WTC11 (cell line): Measurements from ENCODE around the gene KCNS3. TPM values are rescaled to one million over a fixed set of nuclear protein-coding genes. Genes with fewer than 3 reads are reported as not detected.

Source experiments
- ATAC-seq: fragments of 200-7000 bp; cut with Tn5 transposase; 2 replicates; pipeline ENCODE4 v1.10.0; 2021; ENCODE audit warnings: mild to moderate bottlenecking, moderate library complexity
- CTCF ChIA-PET: fragments of 300-600 bp; sonication (Branson Sonifier 250); formaldehyde crosslinking; loops from one replicate; lab custom pipeline; 2021; ENCODE audit warnings: antibody characterized with exemption; lab: Charles Lee
- POLR2A ChIA-PET: fragments of 350-600 bp; sonication (Branson Sonifier 250); formaldehyde crosslinking; loops from one replicate; lab custom pipeline; 2021; ENCODE audit warnings: antibody characterized with exemption; lab: Charles Lee
- DNase-seq: peaks from one replicate; pipeline ENCODE4 v3.0.0; 2021; ENCODE audit warnings: low spot score
- H3K27ac Mint-ChIP-seq: 2 replicates; pipeline ENCODE4 v1.8.0; 2021; ENCODE audit warnings: mixed read lengths
- H3K27me3 Mint-ChIP-seq: 2 replicates; pipeline ENCODE4 v1.8.0; 2021; ENCODE audit warnings: low read depth, mild to moderate bottlenecking, moderate library complexity, mixed read lengths
- H3K36me3 Mint-ChIP-seq: 2 replicates; pipeline ENCODE4 v1.8.0; 2021; ENCODE audit warnings: mixed read lengths
- H3K4me1 Mint-ChIP-seq: 2 replicates; pipeline ENCODE4 v1.8.0; 2022; ENCODE audit warnings: mixed read lengths
- H3K4me3 Mint-ChIP-seq: 2 replicates; pipeline ENCODE4 v1.8.0; 2021; ENCODE audit warnings: mild to moderate bottlenecking, moderate library complexity, mixed read lengths
- H3K9me3 Mint-ChIP-seq: 2 replicates; pipeline ENCODE4 v1.8.0; 2021; ENCODE audit warnings: mixed read lengths
- AR ChIP-seq: fragments of 250-450 bp; sonication (Bioruptor Pico); IDR thresholded peaks from 2 replicates; pipeline ENCODE4 v1.9.0; 2021; ENCODE audit warnings: mild to moderate bottlenecking
- CTCF ChIP-seq: fragments of 200-600 bp; IDR thresholded peaks from 2 replicates; pipeline ENCODE4 v1.8.0; 2022; ENCODE audit warnings: antibody characterized with exemption
- E2F1 ChIP-seq: sonication (generic); formaldehyde crosslinking; IDR thresholded peaks from 2 replicates; pipeline ENCODE4 v1.8.0; 2022; ENCODE audit warnings: mild to moderate bottlenecking, missing genetic modification reagents
- ESRRA ChIP-seq: sonication (generic); formaldehyde crosslinking; IDR thresholded peaks from 2 replicates; pipeline ENCODE4 v1.8.1; 2022; ENCODE audit warnings: mild to moderate bottlenecking, missing genetic modification reagents, borderline replicate concordance
- IRF1 ChIP-seq: sonication (generic); formaldehyde crosslinking; IDR thresholded peaks from 2 replicates; pipeline ENCODE4 v1.8.0; 2023; ENCODE audit warnings: missing genetic modification reagents
- NFATC4 ChIP-seq: fragments of 250-450 bp; sonication (Bioruptor Pico); IDR thresholded peaks from 2 replicates; pipeline ENCODE4 v1.9.0; 2021; ENCODE audit warnings: mild to moderate bottlenecking
- OVOL2 ChIP-seq: fragments of 250-450 bp; sonication (Bioruptor Pico); IDR thresholded peaks from 2 replicates; pipeline ENCODE4 v1.9.0; 2021; ENCODE audit warnings: mild to moderate bottlenecking, borderline replicate concordance
- SMAD3 ChIP-seq: sonication (generic); formaldehyde crosslinking; IDR thresholded peaks from 2 replicates; pipeline ENCODE4 v1.8.0; 2022; ENCODE audit warnings: missing genetic modification reagents, mild to moderate bottlenecking, borderline replicate concordance
- USF1 ChIP-seq: sonication (generic); formaldehyde crosslinking; IDR thresholded peaks from 2 replicates; pipeline ENCODE4 v1.8.0; 2022; ENCODE audit warnings: mild to moderate bottlenecking, missing genetic modification reagents
- ZMAT4 ChIP-seq: fragments of 250-450 bp; sonication (Bioruptor Pico); IDR thresholded peaks from 2 replicates; pipeline ENCODE4 v1.9.0; 2021; ENCODE audit warnings: mild to moderate bottlenecking
- ZNF219 ChIP-seq: sonication (generic); formaldehyde crosslinking; IDR thresholded peaks from 2 replicates; pipeline ENCODE4 v1.8.0; 2023; ENCODE audit warnings: missing genetic modification reagents, mild to moderate bottlenecking, borderline replicate concordance
- ZNF263 ChIP-seq: sonication (generic); formaldehyde crosslinking; IDR thresholded peaks from 2 replicates; pipeline ENCODE4 v1.8.1; 2022; ENCODE audit warnings: low read depth, mild to moderate bottlenecking, moderate library complexity, missing genetic modification reagents
- total RNA-seq: library from RNA; stranded (reverse); gene quantifications from 3 replicates; pipeline ENCODE4 v1.2.3, GENCODE V29; 2021

KCNS3 gene
- total RNA-seq, 1 experiment from 2014 or later, result 25.2 TPM

GRCh38 chr2:17892770-17893534 lies 14.5 kb downstream of the KCNS3 start (continued):
- TF ChIP-seq E2F1 (CRISPR knock-in tag) (no peak), AR (CRISPR knock-in tag) (no peak)
- TF ChIP-seq, all 79 proteins: peak for 2

- Mint-ChIP-seq H3K4me3 (no peak overlapping the region), H3K27me3 (no peaks in the 10 kb centered on the region), H3K4me1 (peaks cover 50% of the 10 kb centered on the region), H3K36me3 (peaks cover 52% of the 10 kb centered on the region)
- DNase-seq, result no peak
- CTCF ChIA-PET, result interaction anchor here (1.6 to 1.9 kb wide), 2 partner anchors 14 to 25 kb away, joined by 4 to 9 read pairs; no protein-coding TSS in a partner anchor
- no peak for TF ChIP-seq CTCF
- no peak for TF ChIP-seq ESRRA (CRISPR knock-in tag)
- no peak for TF ChIP-seq ZMAT4 (CRISPR knock-in tag)
- TF ChIP-seq NFATC4 (CRISPR knock-in tag), result no peak
- TF ChIP-seq OVOL2, result no peak
- no peak for TF ChIP-seq USF1
- no peak for TF ChIP-seq ZNF219 (CRISPR knock-in tag)
- no peak for TF ChIP-seq AR (CRISPR knock-in tag)
- no peak for TF ChIP-seq SMAD3
- TF ChIP-seq ZNF263 (CRISPR knock-in tag), result no peak
- TF ChIP-seq IRF1 (CRISPR knock-in tag), result no peak
- TF ChIP-seq, all 79 proteins: peak for 0
- ATAC-seq, result no peak
- POLR2A ChIA-PET, result no interaction called here
- no peak overlapping the region for H3K27ac Mint-ChIP-seq
- peaks cover 51% of the 10 kb centered on the region for H3K9me3 Mint-ChIP-seq
These were observed 15.5 kb downstream of the KCNS3 start for GRCh38 chr2:17894005-17894404.
